Astrocyte (in vitro differentiated cells and primary cell): ENCODE results near the gene GRHL1.

Experiments
- EZH2 ChIP-seq: IDR thresholded peaks from 2 replicates; pipeline ENCODE4 v1.6.1; 2012; ENCODE audit warnings: mild to moderate bottlenecking, low read length, inconsistent platforms; ENCODE audit not compliant: insufficient read depth
- TF ChIP-seq, protein P1 (sequence below): IDR thresholded peaks from 2 replicates; pipeline ENCODE4 v1.5.1; 2011; ENCODE audit warnings: low read depth, mild to moderate bottlenecking, inconsistent platforms, low read length, moderate library complexity; ENCODE audit not compliant: insufficient read depth

DNA sequence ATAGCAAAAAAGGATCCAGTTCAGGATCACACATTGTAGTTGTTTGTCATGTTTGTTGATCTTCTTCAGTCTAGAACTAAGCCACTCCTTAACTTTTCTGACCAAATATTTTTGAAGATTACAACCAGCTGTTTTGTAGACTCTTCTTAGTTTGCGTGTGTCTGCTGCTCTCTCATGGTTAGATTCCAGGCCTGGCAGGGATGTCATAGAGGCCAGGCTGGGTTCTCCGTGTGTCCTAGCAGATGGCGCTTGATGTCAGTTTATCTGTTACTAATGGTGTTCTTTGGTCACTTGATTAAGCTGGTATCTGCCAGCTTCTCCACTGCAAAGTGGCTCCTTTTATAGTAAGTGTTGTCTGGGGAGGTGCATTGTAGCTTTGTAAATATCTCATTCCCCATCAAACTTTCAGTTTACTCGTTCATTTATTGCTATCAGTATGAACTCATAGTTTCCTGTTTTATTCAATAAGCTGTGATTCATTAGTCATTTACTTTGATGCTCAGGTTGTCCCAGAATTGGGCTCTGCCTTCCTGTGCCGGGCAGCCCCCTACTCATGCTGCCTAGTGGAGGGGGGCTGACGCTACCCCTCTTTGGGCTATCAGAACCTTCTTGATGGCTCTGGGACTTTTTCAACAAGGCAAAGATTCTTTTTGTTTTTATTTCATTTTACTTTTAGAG is 42.1 kb downstream of the GRHL1 start:
- TF ChIP-seq, protein P1, sequence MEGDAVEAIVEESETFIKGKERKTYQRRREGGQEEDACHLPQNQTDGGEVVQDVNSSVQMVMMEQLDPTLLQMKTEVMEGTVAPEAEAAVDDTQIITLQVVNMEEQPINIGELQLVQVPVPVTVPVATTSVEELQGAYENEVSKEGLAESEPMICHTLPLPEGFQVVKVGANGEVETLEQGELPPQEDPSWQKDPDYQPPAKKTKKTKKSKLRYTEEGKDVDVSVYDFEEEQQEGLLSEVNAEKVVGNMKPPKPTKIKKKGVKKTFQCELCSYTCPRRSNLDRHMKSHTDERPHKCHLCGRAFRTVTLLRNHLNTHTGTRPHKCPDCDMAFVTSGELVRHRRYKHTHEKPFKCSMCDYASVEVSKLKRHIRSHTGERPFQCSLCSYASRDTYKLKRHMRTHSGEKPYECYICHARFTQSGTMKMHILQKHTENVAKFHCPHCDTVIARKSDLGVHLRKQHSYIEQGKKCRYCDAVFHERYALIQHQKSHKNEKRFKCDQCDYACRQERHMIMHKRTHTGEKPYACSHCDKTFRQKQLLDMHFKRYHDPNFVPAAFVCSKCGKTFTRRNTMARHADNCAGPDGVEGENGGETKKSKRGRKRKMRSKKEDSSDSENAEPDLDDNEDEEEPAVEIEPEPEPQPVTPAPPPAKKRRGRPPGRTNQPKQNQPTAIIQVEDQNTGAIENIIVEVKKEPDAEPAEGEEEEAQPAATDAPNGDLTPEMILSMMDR: no peak
- TF ChIP-seq EZH2: no peak
